ENCODE measurements around the gene SLC16A8. TPM values are rescaled to one million over a fixed set of nuclear protein-coding genes. Genes with fewer than 3 reads are reported as not detected.

The SLC16A8 gene
- total and polyA plus RNA-seq, 2 of the 13 experiments (the other 11 are each of a cell fraction or from before 2014, with no cell fraction given) = not detected

- TF ChIP-seq LRRFIP1 (CRISPR knock-in tag; conservative IDR thresholded peaks at IDR 0.05) (no peak), ETV6 (CRISPR knock-in tag; conservative IDR thresholded peaks at IDR 0.05) (no peak), GATAD2A (CRISPR knock-in tag; IDR thresholded peaks at IDR 0.05) (0 out of 2 replicates have a peak, but pooled peaks have one; percentile 21), ATF7-NPFF (CRISPR knock-in tag; IDR thresholded peaks at IDR 0.05; ENCODE audit: low read depth) (no peak), ZBTB49 (CRISPR knock-in tag; IDR thresholded peaks at IDR 0.05; ENCODE audit: borderline replicate concordance) (no peak; the same call in 1 of the 2 replicates), REL (CRISPR knock-in tag; conservative IDR thresholded peaks at IDR 0.05) (no peak), SIX4 (CRISPR knock-in tag; IDR thresholded peaks at IDR 0.05) (peak; percentile 69; the same call in 1 of the 2 replicates), TARDBP (CRISPR knock-in tag; IDR thresholded peaks at IDR 0.05) (0 out of 2 replicates have a peak, but pooled peaks have one; percentile 28), SKI (IDR thresholded peaks at IDR 0.05; ENCODE audit: partially characterized antibody) (no peak), PHF8 (CRISPR knock-in tag; IDR thresholded peaks at IDR 0.05) (peak; percentile 65), ZSCAN31 (CRISPR knock-in tag; IDR thresholded peaks at IDR 0.05; ENCODE audit: low read depth) (no peak), MXD3 (CRISPR knock-in tag; IDR thresholded peaks at IDR 0.05) (peak; percentile 70; the same call in 1 of the 2 replicates), HNRNPLL (IDR thresholded peaks at IDR 0.05; ENCODE audit: low read depth, low read length, poor library complexity, severe bottlenecking) (no peak), CREBL2 (CRISPR knock-in tag; IDR thresholded peaks at IDR 0.05; ENCODE audit: borderline replicate concordance) (no peak), GMEB2 (CRISPR knock-in tag; IDR thresholded peaks at IDR 0.05; ENCODE audit: low read depth) (no peak), IKZF1 (IDR thresholded peaks at IDR 0.05) (no peak), MEIS1 (CRISPR knock-in tag; IDR thresholded peaks at IDR 0.05; ENCODE audit: borderline replicate concordance) (no peak), CSRNP1 (CRISPR knock-in tag; IDR thresholded peaks at IDR 0.05) (no peak), ZNF607 (CRISPR knock-in tag; IDR thresholded peaks at IDR 0.05; ENCODE audit: borderline replicate concordance) (no peak)
Observed at GRCh38 chr22:38110008-38110862, 26.3 kb upstream of the SLC16A8 start, which contains the start of gene BAIAP2L2 (continued).
